HCT116 (cell line): ENCODE measurements around the gene SH3BP1. TPM values are rescaled to one million over a fixed set of nuclear protein-coding genes. Genes with fewer than 3 reads are reported as not detected.

Experiments used
- ATAC-seq: fragments of 200-7000 bp; cut with Tn5 transposase; 2 replicates; pipeline ENCODE4 v1.9.1; 2020; ENCODE audit warnings: mild to moderate bottlenecking, moderate library complexity
- BruUV-seq: library from RNA; stranded (reverse); fragments of 400-500 nt; replicated peaks from 2 replicates; lab custom pipeline; 2021; lab: Mats Ljungman, UMichigan
- CTCF ChIA-PET: fragments of 300-600 bp; sonication (Branson Sonifier 250); formaldehyde crosslinking; loops from one replicate; lab custom pipeline; 2021; ENCODE audit warnings: antibody characterized with exemption; lab: Charles Lee
- POLR2A ChIA-PET: fragments of 300-600, 350-600 bp; sonication (Branson Sonifier 250); formaldehyde crosslinking; loops from one replicate; lab custom pipeline; 2021; ENCODE audit warnings: antibody characterized with exemption; lab: Charles Lee
- RAD21 ChIA-PET, 2 experiments: fragments of 300-600 bp; sonication (Branson Sonifier 250); formaldehyde crosslinking; loops; one replicate each; lab custom pipeline; 2023; ENCODE audit warnings: low total read pairs in 2 of 2; ENCODE audit not compliant: uncharacterized antibody in 2 of 2, unreplicated experiment in 2 of 2, low non-redundant PET in 1 of 2; lab: Charles Lee
- DNase-seq: peaks from one replicate; pipeline ENCODE4 v3.0.0-alpha.2; 2010; ENCODE audit warnings: low read depth, low spot score
- H2AFZ ChIP-seq: fragments of 200-600 bp; shearing (Covaris generic), sonication (generic); 2 replicates; pipeline ENCODE4 v1.6.1; 2017; ENCODE audit warnings: low read depth, mixed run types, mixed read lengths, antibody characterized with exemption, low read length; ENCODE audit not compliant: poor library complexity, severe bottlenecking
- H3K27ac ChIP-seq: 2 replicates; pipeline ENCODE4 v1.5.1; 2012; ENCODE audit warnings: low read depth, low read length
- H3K27me3 ChIP-seq: fragments of 200-600 bp; sonication (generic); 2 replicates; pipeline ENCODE4 v1.6.1; 2016; ENCODE audit warnings: mixed run types, low read length, mixed read lengths; ENCODE audit not compliant: insufficient read depth
- H3K36me3 ChIP-seq, 2 experiments: fragments of 200-500 bp in 1 of 2; fragments of 200-600 bp in 1 of 2; sonication (Bioruptor generic) in 1 of 2; sonication (generic) in 1 of 2; 2 replicates each; pipeline versions ENCODE4 v1.5.1 to v1.6.1; 2014 to 2016; ENCODE audit warnings: low read length in 2 of 2, inconsistent platforms in 1 of 2, mixed read lengths in 1 of 2, mixed run types in 1 of 2; ENCODE audit not compliant: insufficient read depth in 2 of 2, control insufficient read depth in 1 of 2
- H3K4me1 ChIP-seq, 2 experiments: fragments of 200-600 bp in 1 of 2; sonication (generic) in 1 of 2; 2 replicates each; pipeline versions ENCODE4 v1.5.1 to v1.6.1; 2012 to 2017; ENCODE audit warnings: low read length in 2 of 2, inconsistent platforms in 1 of 2, mild to moderate bottlenecking in 1 of 2, mixed read lengths in 1 of 2, mixed run types in 1 of 2, moderate library complexity in 1 of 2; ENCODE audit not compliant: insufficient read depth in 2 of 2, control insufficient read depth in 1 of 2
- H3K4me2 ChIP-seq: fragments of 200-600 bp; sonication (generic); 2 replicates; pipeline ENCODE4 v1.6.1; 2017; ENCODE audit warnings: mixed run types, low read length, mixed read lengths
- H3K4me3 ChIP-seq, 2 experiments: fragments of 200-600 bp in 1 of 2; sonication (generic) in 1 of 2; replicated peaks in 1 of 2; 2 replicates each; pipeline ENCODE4 v1.5.1; 2011 to 2016; ENCODE audit warnings: low read length in 2 of 2, control low read depth in 1 of 2, low read depth in 1 of 2, mild to moderate bottlenecking in 1 of 2, mixed read lengths in 1 of 2, mixed run types in 1 of 2
- H3K79me2 ChIP-seq: fragments of 200-600 bp; sonication (generic); 2 replicates; pipeline ENCODE4 v1.6.1; 2017; ENCODE audit warnings: mild to moderate bottlenecking, mixed run types, low read length, moderate library complexity, mixed read lengths; ENCODE audit not compliant: insufficient read depth
- H3K9ac ChIP-seq: fragments of 200-600 bp; sonication (generic); 2 replicates; pipeline ENCODE4 v1.6.1; 2016; ENCODE audit warnings: low read length, mixed read lengths
- H3K9me2 ChIP-seq: fragments of 200-600 bp; sonication (generic), shearing (Covaris generic); 2 replicates; pipeline ENCODE4 v1.6.1; 2017; ENCODE audit warnings: mixed run types, mild to moderate bottlenecking, moderate library complexity; ENCODE audit not compliant: insufficient read depth
- H3K9me3 ChIP-seq, 2 experiments: fragments of 200-500 bp in 1 of 2; fragments of 200-600 bp in 1 of 2; sonication (Bioruptor generic) in 1 of 2; sonication (generic) in 1 of 2; 2 replicates each; pipeline ENCODE4 v1.6.1; 2014 to 2017; ENCODE audit warnings: low read length in 2 of 2, mixed read lengths in 2 of 2, inconsistent platforms in 1 of 2, low read depth in 1 of 2, mild to moderate bottlenecking in 1 of 2, mixed run types in 1 of 2, moderate library complexity in 1 of 2; ENCODE audit not compliant: control insufficient read depth in 1 of 2, insufficient read depth in 1 of 2
- H4K20me1 ChIP-seq: fragments of 200-600 bp; sonication (generic), shearing (Covaris generic); 2 replicates; pipeline ENCODE4 v1.6.1; 2017; ENCODE audit warnings: mixed run types, mild to moderate bottlenecking, moderate library complexity; ENCODE audit not compliant: insufficient read depth
- EGR1 ChIP-seq: IDR thresholded peaks from 2 replicates; pipeline ENCODE4 v1.6.1; 2012; ENCODE audit warnings: low read depth
- MAX ChIP-seq: IDR thresholded peaks from 2 replicates; pipeline ENCODE4 v1.6.1; 2012
- RAD21 ChIP-seq: IDR thresholded peaks from 2 replicates; pipeline ENCODE4 v1.6.1; 2012; ENCODE audit warnings: low read depth, mild to moderate bottlenecking
- YY1 ChIP-seq: IDR thresholded peaks from 2 replicates; pipeline ENCODE4 v1.6.1; 2011; ENCODE audit warnings: low read length, low read depth, moderate library complexity, mild to moderate bottlenecking; ENCODE audit not compliant: insufficient replicate concordance; ENCODE audit errors: extremely low read depth
- ZBTB33 ChIP-seq: IDR thresholded peaks from 2 replicates; pipeline ENCODE4 v1.6.1; 2011; ENCODE audit warnings: mild to moderate bottlenecking, low read length, moderate library complexity; ENCODE audit not compliant: insufficient replicate concordance; ENCODE audit errors: extremely low read depth
- ZFX ChIP-seq: fragments of 450-650 bp; IDR thresholded peaks from 2 replicates; pipeline ENCODE4 v1.6.1; 2017
- ZNF274 ChIP-seq: fragments of 200-500 bp; sonication (Bioruptor generic); IDR thresholded peaks from 2 replicates; pipeline ENCODE4 v1.6.1; 2014; ENCODE audit warnings: mild to moderate bottlenecking, low read depth, low read length, inconsistent platforms
- intact Hi-C: fragments of 100-400 bp; cut with micrococcal nuclease; formaldehyde crosslinking; loops from 2 replicates; pipeline ENCODE4 v1.10.0; 2022
- total RNA-seq: library from RNA; stranded (reverse); gene quantifications from one replicate; pipeline ENCODE4 v1.2.1, GENCODE V29; 2021; ENCODE audit not compliant: unreplicated experiment
- TF ChIP-seq, protein P1 (sequence below): IDR thresholded peaks from 2 replicates; pipeline ENCODE4 v1.6.1; 2012

The SH3BP1 gene
- total RNA-seq, 1 experiment from 2014 or later = 48.4 TPM

- no peaks in the 10 kb centered on the region for H3K79me2 ChIP-seq
- no peaks in the 10 kb centered on the region for H3K27me3 ChIP-seq
- no peaks in the 10 kb centered on the region; a peak in 1 of 4 replicates for H3K4me1 ChIP-seq
- no peak for TF ChIP-seq MAX
- TF ChIP-seq RAD21 = no peak
- TF ChIP-seq YY1 = no peak
- TF ChIP-seq ZBTB33 = no peak
- no peak for TF ChIP-seq ZFX
- TF ChIP-seq EGR1 = no peak
- no peak for TF ChIP-seq ZNF274
- TF ChIP-seq, protein P1, sequence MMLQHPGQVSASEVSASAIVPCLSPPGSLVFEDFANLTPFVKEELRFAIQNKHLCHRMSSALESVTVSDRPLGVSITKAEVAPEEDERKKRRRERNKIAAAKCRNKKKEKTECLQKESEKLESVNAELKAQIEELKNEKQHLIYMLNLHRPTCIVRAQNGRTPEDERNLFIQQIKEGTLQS = no peak
- TF ChIP-seq, all 23 proteins: peak for 0
- intact Hi-C loops = no loop called here
- DNase-seq = no peak
- Histone ChIP-seq H3K36me3 (no peaks in the 10 kb centered on the region), H3K9ac (no peak overlapping the region), H4K20me1 (no peaks in the 10 kb centered on the region), H3K4me3 (no peak overlapping the region), H3K9me3 (no peaks in the 10 kb centered on the region), H2AFZ (no peak overlapping the region), H3K4me2 (no peak overlapping the region), H3K27ac (no peak overlapping the region), H3K9me2 (no peaks in the 10 kb centered on the region)
- no peak for ATAC-seq
- RAD21 ChIA-PET = no interaction called here
- POLR2A ChIA-PET = no interaction called here
- CTCF ChIA-PET = no interaction called here
- BruUV-seq = no TSS peak
Measured at GRCh38 chr22:37705205-37705604, 65.7 kb downstream of the SH3BP1 start.

Other genes with a start within 250 kb of the SH3BP1 start
- 45.4 TPM for gene ELFN2, start 212.2 kb upstream of the SH3BP1 start, total RNA-seq
- 4.5 TPM for gene MFNG, start 153.3 kb upstream of the SH3BP1 start, total RNA-seq
- gene CARD10, start 120.3 kb upstream of the SH3BP1 start, total RNA-seq = 32.0 TPM
- 160 TPM for gene CDC42EP1, start 79.2 kb upstream of the SH3BP1 start, total RNA-seq
- not detected for gene LGALS2, start 59.6 kb upstream of the SH3BP1 start, total RNA-seq
- gene GGA1, start 30.8 kb upstream of the SH3BP1 start, total RNA-seq = 89.8 TPM
- gene PDXP, start 19.1 kb downstream of the SH3BP1 start, total RNA-seq = 42.7 TPM
- 1,080 TPM for gene LGALS1, start 36.0 kb downstream of the SH3BP1 start, total RNA-seq
- 31.4 TPM for gene NOL12, start 46.7 kb downstream of the SH3BP1 start, total RNA-seq
- gene TRIOBP, start 57.4 kb downstream of the SH3BP1 start, total RNA-seq = 244 TPM
- 88.7 TPM for gene GCAT, start 168.3 kb downstream of the SH3BP1 start, total RNA-seq
- gene GALR3, start 183.7 kb downstream of the SH3BP1 start, total RNA-seq = 0.32 TPM
- gene ANKRD54, start 204.7 kb downstream of the SH3BP1 start, total RNA-seq = 29.8 TPM
- 687 TPM for gene EIF3L, start 209.8 kb downstream of the SH3BP1 start, total RNA-seq